ENCODE results near the gene TGFB1I1. TPM values are rescaled to one million over a fixed set of nuclear protein-coding genes. Genes with fewer than 3 reads are reported as not detected.

The TGFB1I1 gene
- total RNA-seq, 1 donor from 2014 or later = 39.4 TPM

DNA sequence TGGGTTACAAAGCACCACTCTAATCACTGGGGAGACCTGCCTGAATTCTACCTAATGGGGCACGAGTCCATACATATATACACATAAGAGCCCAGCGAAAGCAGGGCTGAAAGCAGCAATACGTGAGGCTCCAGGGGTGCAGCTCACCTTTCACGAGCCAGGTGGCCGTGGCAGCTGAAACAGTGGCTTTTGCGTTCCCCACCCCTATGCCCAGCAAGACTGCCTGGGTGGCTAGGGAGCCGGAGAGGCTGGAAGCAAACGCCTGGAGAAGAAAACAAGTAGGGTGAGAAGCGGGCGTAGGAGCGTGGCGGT, 35.6 kb downstream of the TGFB1I1 start:
- H3K4me1 Mint-ChIP-seq = peaks cover 23% of the 10 kb centered on the region
- no peaks in the 10 kb centered on the region for H3K27me3 Mint-ChIP-seq (ENCODE audit: low read depth)

DNA sequence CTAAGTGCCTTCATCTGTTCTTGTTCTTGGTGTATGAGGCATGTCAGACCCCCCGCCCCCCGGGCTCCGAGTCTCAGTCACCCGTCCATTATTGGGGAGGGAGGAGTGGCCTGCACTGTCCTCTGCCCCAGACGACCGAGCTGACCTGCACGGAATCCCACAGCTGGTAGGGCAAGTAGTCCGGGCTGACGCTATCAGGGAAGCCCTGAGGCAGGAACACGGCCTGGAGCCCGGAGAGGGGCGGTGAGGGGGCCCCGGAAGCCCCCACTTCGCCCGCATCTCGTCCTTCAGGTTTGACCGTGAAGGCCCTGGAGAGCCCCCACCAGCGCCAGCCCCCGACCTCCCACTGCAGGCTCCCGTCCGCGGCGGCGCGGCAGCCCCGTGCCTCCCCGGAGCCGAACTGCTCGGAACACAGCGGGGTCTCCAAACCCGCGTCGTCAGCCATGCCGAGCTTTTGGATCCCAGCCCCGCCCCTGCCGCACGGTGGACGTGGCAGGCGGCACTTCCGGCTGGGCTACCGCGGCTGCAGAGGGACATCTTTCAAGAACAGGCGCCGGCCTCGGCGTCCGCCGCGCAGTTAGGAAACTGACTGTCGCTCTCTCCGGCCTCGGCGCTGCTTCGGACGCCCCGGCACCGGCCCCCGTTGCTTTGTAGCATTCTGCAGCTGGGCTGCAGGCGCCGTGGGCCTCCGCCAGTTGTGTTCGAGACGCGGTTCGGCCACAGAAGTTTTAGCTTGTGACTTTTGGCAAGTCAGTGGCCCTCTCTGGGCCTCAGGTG, 36.2 kb downstream of the TGFB1I1 start, which contains the start of gene RUSF1:
Gene RUSF1, minus strand, starts transcription at position 463 of the 777 bp plus-strand sequence. Its CDS starts 18 bp downstream, at position 445.
- Mint-ChIP-seq H3K4me3 (peak within 1 kb of the TSS; percentile 79), H3K27me3 (ENCODE audit: low read depth) (peaks cover 3% of the 10 kb centered on the region), H3K4me1 (peaks cover 23% of the 10 kb centered on the region), H3K27ac (peak within 1 kb of the TSS; percentile 96), H3K9me3 (peaks cover 7% of the 10 kb centered on the region), H3K36me3 (no peaks in the 10 kb centered on the region)
- TF ChIP-seq, protein P1, sequence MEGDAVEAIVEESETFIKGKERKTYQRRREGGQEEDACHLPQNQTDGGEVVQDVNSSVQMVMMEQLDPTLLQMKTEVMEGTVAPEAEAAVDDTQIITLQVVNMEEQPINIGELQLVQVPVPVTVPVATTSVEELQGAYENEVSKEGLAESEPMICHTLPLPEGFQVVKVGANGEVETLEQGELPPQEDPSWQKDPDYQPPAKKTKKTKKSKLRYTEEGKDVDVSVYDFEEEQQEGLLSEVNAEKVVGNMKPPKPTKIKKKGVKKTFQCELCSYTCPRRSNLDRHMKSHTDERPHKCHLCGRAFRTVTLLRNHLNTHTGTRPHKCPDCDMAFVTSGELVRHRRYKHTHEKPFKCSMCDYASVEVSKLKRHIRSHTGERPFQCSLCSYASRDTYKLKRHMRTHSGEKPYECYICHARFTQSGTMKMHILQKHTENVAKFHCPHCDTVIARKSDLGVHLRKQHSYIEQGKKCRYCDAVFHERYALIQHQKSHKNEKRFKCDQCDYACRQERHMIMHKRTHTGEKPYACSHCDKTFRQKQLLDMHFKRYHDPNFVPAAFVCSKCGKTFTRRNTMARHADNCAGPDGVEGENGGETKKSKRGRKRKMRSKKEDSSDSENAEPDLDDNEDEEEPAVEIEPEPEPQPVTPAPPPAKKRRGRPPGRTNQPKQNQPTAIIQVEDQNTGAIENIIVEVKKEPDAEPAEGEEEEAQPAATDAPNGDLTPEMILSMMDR (IDR thresholded peaks at IDR 0.05; ENCODE audit: unreplicated experiment) = no peak
- DNase-seq (ENCODE audit: low spot score in 2 of 2, unreplicated experiment in 2 of 2) = peak; percentile 68 to 89

More for the DNA sequence above, 35.6 kb downstream of the TGFB1I1 start:
- TF ChIP-seq, protein P1 (IDR thresholded peaks at IDR 0.05; ENCODE audit: unreplicated experiment) = no peak
- H3K4me3 Mint-ChIP-seq = peak overlapping the region; percentile 79
- H3K27ac Mint-ChIP-seq = peak overlapping the region; percentile 96
- DNase-seq (ENCODE audit: low spot score in 2 of 2, unreplicated experiment in 2 of 2) = no peak
- H3K36me3 Mint-ChIP-seq = no peaks in the 10 kb centered on the region
- peaks cover 3% of the 10 kb centered on the region for H3K9me3 Mint-ChIP-seq

DNA sequence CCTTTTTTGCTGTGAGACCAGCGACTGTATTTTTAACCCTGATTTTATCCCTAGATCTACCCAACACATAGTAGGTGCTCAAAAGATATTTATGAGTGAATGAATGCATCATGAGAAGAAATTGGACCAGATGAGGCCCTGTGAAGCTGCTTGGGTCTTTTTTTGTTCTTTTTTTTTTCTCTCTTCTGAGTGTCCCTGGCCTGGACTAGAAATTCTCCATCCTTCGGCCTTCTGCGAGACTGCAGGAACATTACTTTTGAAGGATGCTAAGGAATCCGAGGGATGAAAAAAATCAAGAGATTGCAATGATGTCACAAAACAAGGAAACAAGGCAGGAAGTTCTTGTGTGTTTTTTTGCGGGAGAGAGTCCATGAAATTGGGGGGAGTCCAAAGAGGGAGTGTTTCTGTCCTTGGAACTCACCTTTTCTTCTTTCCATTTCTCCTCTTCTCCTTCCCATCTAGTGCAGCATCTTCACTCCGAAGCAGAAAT, 36.8 kb downstream of the TGFB1I1 start:
- Mint-ChIP-seq H3K27me3 (ENCODE audit: low read depth) (peaks cover 3% of the 10 kb centered on the region), H3K4me1 (peaks cover 23% of the 10 kb centered on the region), H3K4me3 (peak overlapping the region; percentile 79), H3K9me3 (peaks cover 7% of the 10 kb centered on the region), H3K36me3 (no peaks in the 10 kb centered on the region), H3K27ac (peak overlapping the region; percentile 96)
- TF ChIP-seq, protein P1 (IDR thresholded peaks at IDR 0.05; ENCODE audit: unreplicated experiment) = no peak
- DNase-seq (ENCODE audit: low spot score in 2 of 2, unreplicated experiment in 2 of 2) = no peak

DNA sequence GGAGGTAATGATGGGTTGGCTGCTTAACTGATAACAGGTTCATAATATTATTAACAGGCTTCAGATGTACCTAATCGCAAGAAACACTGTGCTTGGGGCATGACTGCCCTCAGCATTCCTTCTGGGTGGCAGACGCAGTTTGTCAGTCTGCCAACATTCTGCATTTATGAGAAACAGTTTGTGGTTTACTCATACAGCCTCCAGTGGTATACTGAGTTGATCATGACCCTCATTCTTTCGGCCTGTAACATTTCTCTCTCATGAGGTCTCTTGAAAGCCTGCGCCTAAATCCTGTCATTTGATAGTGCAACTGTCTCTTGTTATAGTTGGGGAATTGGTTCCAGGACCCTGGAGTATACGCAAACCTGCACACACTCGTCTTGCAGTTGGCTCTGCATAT, 41.2 kb downstream of the TGFB1I1 start:
- Mint-ChIP-seq H3K4me1 (peaks cover 15% of the 10 kb centered on the region), H3K4me3 (no peak overlapping the region), H3K36me3 (no peaks in the 10 kb centered on the region), H3K9me3 (peaks cover 24% of the 10 kb centered on the region), H3K27ac (no peak overlapping the region), H3K27me3 (ENCODE audit: low read depth) (peaks cover 6% of the 10 kb centered on the region)
- TF ChIP-seq, protein P1 (IDR thresholded peaks at IDR 0.05; ENCODE audit: unreplicated experiment) = no peak
- DNase-seq (ENCODE audit: low spot score in 2 of 2, unreplicated experiment in 2 of 2) = no peak

DNA sequence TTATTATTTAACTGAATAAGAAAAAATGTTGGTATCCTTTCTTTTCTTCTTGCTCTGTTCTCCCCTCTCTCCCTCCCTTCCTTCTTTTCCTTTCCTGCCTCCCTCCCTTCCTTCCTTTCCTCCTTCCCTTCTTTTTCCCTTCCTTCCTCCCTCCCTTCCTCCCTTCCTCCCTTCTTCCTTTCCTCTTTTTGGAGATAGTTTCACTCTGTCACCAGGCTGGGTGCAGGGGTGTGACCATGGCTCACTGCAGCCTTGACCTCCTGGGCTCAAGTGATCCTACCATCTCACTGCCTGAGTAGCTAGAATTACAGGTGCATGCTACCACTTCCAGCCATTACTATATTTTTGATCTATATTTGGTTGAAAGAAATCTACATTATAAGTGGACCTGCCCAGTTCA, 41.9 kb downstream of the TGFB1I1 start:
- Mint-ChIP-seq H3K4me3 (no peak overlapping the region), H3K9me3 (peaks cover 24% of the 10 kb centered on the region)

More for the DNA sequence above, 41.9 kb downstream of the TGFB1I1 start:
- no peak for DNase-seq (ENCODE audit: low spot score in 2 of 2, unreplicated experiment in 2 of 2)
- Mint-ChIP-seq H3K27me3 (ENCODE audit: low read depth) (peaks cover 6% of the 10 kb centered on the region), H3K36me3 (no peaks in the 10 kb centered on the region), H3K4me1 (peaks cover 9% of the 10 kb centered on the region), H3K27ac (no peak overlapping the region)
- TF ChIP-seq, protein P1 (IDR thresholded peaks at IDR 0.05; ENCODE audit: unreplicated experiment) = no peak
